ENCODE data around the gene DLG3. TPM values are rescaled to one million over a fixed set of nuclear protein-coding genes. Genes with fewer than 3 reads are reported as not detected.
A peak's percentile ranks its signal among the peaks of the same experiment; 100 is the strongest.

Gene DLG3
- total and polyA plus RNA-seq, 2 of the 8 experiments (the other 6 are each of a cell fraction or from before 2014, with no cell fraction given): 29.2 to 63.8 TPM

- FAIRE-seq (no peak), DNase-seq (ENCODE audit: low read depth in 1 of 2, low spot score in 2 of 2) (no peak)
- no peak overlapping the region for H2AFZ ChIP-seq (ENCODE audit: low read length)
- peaks cover 1% of the 10 kb centered on the region for H3K23me2 ChIP-seq (ENCODE audit: low read depth, low read length)
- H2BK15ac ChIP-seq (ENCODE audit: low read length): no peak overlapping the region
- H3K4ac ChIP-seq (replicated peaks; ENCODE audit: insufficient read length, low read depth, low read length): no peak overlapping the region
- H4K8ac ChIP-seq (ENCODE audit: extremely low read depth, insufficient read depth, low read length): no peak overlapping the region
- H2AK5ac ChIP-seq (ENCODE audit: low read depth, low read length): no peak overlapping the region
- no peak overlapping the region for H3K18ac ChIP-seq (ENCODE audit: extremely low read depth, low read length)
- 62% methylated on average over 9 of the region's 10 CpGs; no CpG with 5 or more reads in 1 of the 2 experiments for WGBS, 2 experiments (ENCODE audit: extremely low coverage in 1 of 2, insufficient coverage in 1 of 2, insufficient read length in 1 of 2, insufficient replicate concordance in 2 of 2, low coverage in 1 of 2, low lambda C conversion rate in 2 of 2, missing lambda C conversion rate in 1 of 2)
- H3K36me3 ChIP-seq (ENCODE audit: control insufficient read depth in 2 of 4, insufficient read depth in 4 of 4, low read length in 3 of 4): peaks cover 0 to 20% (median 4%) of the 10 kb centered on the region in 4 experiments; a peak in 3 of 8 replicates
- peak overlapping the region; percentile 65 to 88 for H3K4me2 ChIP-seq (ENCODE audit: insufficient read depth in 1 of 2, low read depth in 2 of 2, low read length in 2 of 2)
- no peak overlapping the region for H2BK5ac ChIP-seq (ENCODE audit: low read depth, low read length)
- H3K4me3 ChIP-seq (ENCODE audit: extremely low read depth in 1 of 4, insufficient read depth in 2 of 4, low read depth in 3 of 4, low read length in 4 of 4): peak overlapping the region in 1 of 4 experiments; percentile 40; a peak in 1 of 8 replicates
- CTCF ChIA-PET (ENCODE audit: partially characterized antibody): interaction anchor here (0.9 to 1.5 kb wide), 5 partner anchors 17 to 44 kb away, joined by 3 to 5 read pairs (median 4); no protein-coding TSS in a partner anchor
- no peak overlapping the region for H3K14ac ChIP-seq (ENCODE audit: insufficient read length)
- no peak overlapping the region; a peak in 2 of 7 replicates for H3K9ac ChIP-seq (replicated peaks in 1 of 4; ENCODE audit: extremely low read depth in 1 of 4, low read depth in 3 of 4, low read length in 3 of 4)
- no peak overlapping the region for H4K5ac ChIP-seq (ENCODE audit: insufficient read length, low read depth, low read length)
- H3K79me1 ChIP-seq (ENCODE audit: low read depth, low read length): peaks cover 4% of the 10 kb centered on the region
- H3K79me2 ChIP-seq (ENCODE audit: control insufficient read depth in 1 of 2, insufficient read depth in 2 of 2, low read length in 2 of 2): peaks cover 0 to 68% of the 10 kb centered on the region in 2 experiments; a peak in 2 of 4 replicates
- no peak overlapping the region for H3K23ac ChIP-seq (ENCODE audit: insufficient read length)
- peaks cover 4 to 28% of the 10 kb centered on the region in 2 experiments for H4K20me1 ChIP-seq (replicated peaks in 1 of 2; ENCODE audit: control insufficient read depth in 1 of 2, insufficient read depth in 2 of 2, low read length in 2 of 2)
- H2BK12ac ChIP-seq (ENCODE audit: low read depth, low read length): no peak overlapping the region
- H3K27ac ChIP-seq (ENCODE audit: low read depth, low read length): no peak overlapping the region
- no peak overlapping the region for H2BK20ac ChIP-seq (ENCODE audit: low read length)
- H3K56ac ChIP-seq (replicated peaks; ENCODE audit: insufficient read length, low read depth, low read length): no peak overlapping the region
- H3K4me1 ChIP-seq (replicated peaks in 1 of 4; ENCODE audit: control insufficient read depth in 3 of 4, insufficient read depth in 4 of 4, low read length in 3 of 4): peaks cover 7 to 34% (median 24%) of the 10 kb centered on the region in 4 experiments; a peak in 6 of 7 replicates
- no peaks in the 10 kb centered on the region for H3K27me3 ChIP-seq (replicated peaks in 1 of 4; ENCODE audit: control insufficient read depth in 3 of 4, extremely low read depth in 1 of 4, insufficient read depth in 3 of 4, low read length in 3 of 4)
- no peak overlapping the region for H2BK120ac ChIP-seq (replicated peaks; ENCODE audit: low read depth, low read length)
- no peaks in the 10 kb centered on the region for H3K9me3 ChIP-seq (ENCODE audit: insufficient read depth in 2 of 2, low read depth in 1 of 2, low read length in 1 of 2)
- POLR2A ChIA-PET (ENCODE audit: partially characterized antibody): interaction anchor here (0.9 to 5.3 kb wide), 4 partner anchors 9 to 56 kb away, joined by 3 to 29 read pairs (median 7); partner anchors contain the start of gene GDPD2
- H4K91ac ChIP-seq (replicated peaks; ENCODE audit: insufficient read length, low read length): no peak overlapping the region
- TF ChIP-seq EGR1 (IDR thresholded peaks at IDR 0.05; ENCODE audit: borderline replicate concordance, low read depth, low read length) (no peak), RAD21 (IDR thresholded peaks at IDR 0.05 in 1 of 2, conservative IDR thresholded peaks at IDR 0.05 in 1 of 2; ENCODE audit: low read depth in 2 of 2, low read length in 2 of 2) (no peak), USF2 (IDR thresholded peaks at IDR 0.05; ENCODE audit: low read length) (no peak), HDAC6 (IDR thresholded peaks at IDR 0.05; ENCODE audit: low read depth, low read length) (no peak), ZNF274 (IDR thresholded peaks at IDR 0.05; ENCODE audit: borderline replicate concordance, extremely low read depth, low read length) (no peak), E2F6 (IDR thresholded peaks at IDR 0.05) (no peak), TAF1 (IDR thresholded peaks at IDR 0.05; ENCODE audit: low read depth, low read length) (no peak), FOSL1 (IDR thresholded peaks at IDR 0.05; ENCODE audit: insufficient read depth, low read depth, low read length) (no peak), CBX5 (IDR thresholded peaks at IDR 0.05; ENCODE audit: low read depth, low read length) (no peak), CREB1 (IDR thresholded peaks at IDR 0.05) (no peak)
Observed at GRCh38 chrX:70478526-70479245, 34.1 kb downstream of the DLG3 start.
